ENCODE results near the gene IL3.

Gene IL3

GRCh38 chr5:132044207-132044606 lies 16.2 kb upstream of the IL3 start:
- peak in 1 of 2 experiments; percentile 59 for DNase-seq (ENCODE audit: low read depth in 1 of 2, low spot score in 1 of 2)
- TF ChIP-seq POLR2AphosphoS5 (IDR thresholded peaks at IDR 0.05; ENCODE audit: low read depth) (no peak), SPI1 (IDR thresholded peaks at IDR 0.05; ENCODE audit: borderline replicate concordance, low read depth) (peak; percentile 72; the same call in 1 of the 2 replicates)
- no peaks in the 10 kb centered on the region for H3K27me3 ChIP-seq (ENCODE audit: insufficient read depth, poor library complexity, severe bottlenecking)
- no peak overlapping the region for H3K4me3 ChIP-seq (replicated peaks; ENCODE audit: insufficient read depth, low read length)
- no peak overlapping the region for H3K27ac ChIP-seq (replicated peaks)

- Histone ChIP-seq H3K27me3 (ENCODE audit: insufficient read depth, poor library complexity, severe bottlenecking) (no peaks in the 10 kb centered on the region), H3K4me3 (replicated peaks; ENCODE audit: insufficient read depth, low read length) (no peak overlapping the region), H3K27ac (replicated peaks) (no peak overlapping the region)
- no peak for DNase-seq (ENCODE audit: low read depth in 1 of 2, low spot score in 1 of 2)
- TF ChIP-seq REST (IDR thresholded peaks at IDR 0.05; ENCODE audit: insufficient replicate concordance, low read depth) (no peak), CTCF (IDR thresholded peaks at IDR 0.05; ENCODE audit: insufficient read depth, low read length) (no peak), GABPA (IDR thresholded peaks at IDR 0.05; ENCODE audit: low read depth) (no peak), SPI1 (IDR thresholded peaks at IDR 0.05; ENCODE audit: borderline replicate concordance, low read depth) (no peak), POLR2AphosphoS5 (IDR thresholded peaks at IDR 0.05; ENCODE audit: low read depth) (no peak)
Observed at GRCh38 chr5:132046880-132047299, 13.6 kb upstream of the IL3 start.

GRCh38 chr5:132049093-132049492 lies 11.4 kb upstream of the IL3 start:
- H3K4me3 ChIP-seq (replicated peaks; ENCODE audit: insufficient read depth, low read length), result no peak overlapping the region
- no peak for DNase-seq (ENCODE audit: low read depth in 1 of 2, low spot score in 1 of 2)
- H3K27me3 ChIP-seq (ENCODE audit: insufficient read depth, poor library complexity, severe bottlenecking), result no peaks in the 10 kb centered on the region
- no peak for TF ChIP-seq CTCF (IDR thresholded peaks at IDR 0.05; ENCODE audit: insufficient read depth, low read length)
- no peak for TF ChIP-seq POLR2AphosphoS5 (IDR thresholded peaks at IDR 0.05; ENCODE audit: low read depth)
- TF ChIP-seq SPI1 (IDR thresholded peaks at IDR 0.05; ENCODE audit: borderline replicate concordance, low read depth), result no peak
- TF ChIP-seq REST (IDR thresholded peaks at IDR 0.05; ENCODE audit: insufficient replicate concordance, low read depth), result no peak
- TF ChIP-seq GABPA (IDR thresholded peaks at IDR 0.05; ENCODE audit: low read depth), result no peak
- H3K27ac ChIP-seq (replicated peaks), result no peak overlapping the region

- TF ChIP-seq GABPA (IDR thresholded peaks at IDR 0.05; ENCODE audit: low read depth) (no peak), REST (IDR thresholded peaks at IDR 0.05; ENCODE audit: insufficient replicate concordance, low read depth) (no peak), SPI1 (IDR thresholded peaks at IDR 0.05; ENCODE audit: borderline replicate concordance, low read depth) (no peak), CTCF (IDR thresholded peaks at IDR 0.05; ENCODE audit: insufficient read depth, low read length) (no peak), POLR2AphosphoS5 (IDR thresholded peaks at IDR 0.05; ENCODE audit: low read depth) (no peak)
- Histone ChIP-seq H3K27me3 (ENCODE audit: insufficient read depth, poor library complexity, severe bottlenecking) (no peaks in the 10 kb centered on the region), H3K4me3 (replicated peaks; ENCODE audit: insufficient read depth, low read length) (no peak overlapping the region), H3K27ac (replicated peaks) (no peak overlapping the region)
- DNase-seq (ENCODE audit: low read depth in 1 of 2, low spot score in 1 of 2), result no peak
Observed at GRCh38 chr5:132049559-132049958, 10.9 kb upstream of the IL3 start.
